ENCODE measurements around the gene EPB42.
"Not testable (repeated sequence)": the region's sequence is repeated elsewhere in the genome, so short reads cannot be mapped to it uniquely, and the experiment has no call there.

EPB42 gene

DNA sequence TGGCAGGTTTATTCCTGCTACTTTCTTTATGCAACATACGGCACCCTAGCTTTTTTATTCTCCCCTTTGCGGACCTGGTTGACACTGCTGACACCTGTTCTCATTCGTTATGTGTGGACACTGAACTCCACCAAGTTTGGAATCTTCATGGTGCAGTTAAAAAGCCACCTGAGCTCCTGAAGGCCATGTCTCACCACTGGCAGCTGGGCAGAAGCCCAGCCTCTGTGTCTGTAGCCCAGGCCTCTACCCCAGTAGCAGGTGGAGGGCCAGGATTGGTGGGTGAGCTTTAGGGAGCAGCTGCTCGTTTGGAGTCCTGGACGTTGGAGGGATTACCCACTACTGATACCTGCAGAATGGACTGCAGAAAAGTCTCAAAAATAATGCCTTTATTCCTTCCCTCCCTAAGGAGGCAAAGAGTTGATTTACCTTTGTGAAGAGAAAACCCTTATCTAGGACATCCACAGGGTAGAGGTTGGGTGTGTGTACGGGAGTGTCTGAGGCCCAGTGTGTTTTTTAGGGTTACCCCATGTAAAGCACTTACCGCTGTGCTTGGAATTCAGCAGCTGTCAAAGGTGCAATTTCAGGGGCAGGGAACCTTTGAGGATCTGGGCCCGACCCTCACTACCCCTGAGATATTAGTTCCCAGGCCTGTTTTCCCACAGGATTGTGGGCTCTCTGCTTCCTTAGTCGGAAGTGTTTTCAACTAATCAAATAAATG lies 36.3 kb downstream of the EPB42 start:
- DNase-seq, result no peak

DNA sequence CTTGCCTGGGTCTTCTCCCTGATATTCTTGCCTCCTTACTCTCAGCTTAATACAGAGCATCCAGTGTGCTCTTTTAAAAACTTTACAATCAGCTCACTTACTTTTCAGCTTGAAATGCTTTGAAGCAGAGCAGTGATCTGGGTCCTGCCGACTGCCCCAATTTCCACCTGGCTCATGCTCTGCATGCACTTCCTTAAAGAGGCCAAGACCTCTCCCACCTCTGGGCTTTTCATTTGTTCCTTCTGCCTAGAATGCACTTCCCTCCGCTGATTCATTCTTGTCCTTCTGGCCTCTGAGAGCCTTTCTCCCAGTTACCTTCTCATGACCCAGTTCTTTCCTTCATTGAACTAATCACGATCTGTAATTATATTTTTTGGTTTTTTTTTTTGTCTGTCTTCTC lies 37.5 kb downstream of the EPB42 start:
- no peak for DNase-seq

DNA sequence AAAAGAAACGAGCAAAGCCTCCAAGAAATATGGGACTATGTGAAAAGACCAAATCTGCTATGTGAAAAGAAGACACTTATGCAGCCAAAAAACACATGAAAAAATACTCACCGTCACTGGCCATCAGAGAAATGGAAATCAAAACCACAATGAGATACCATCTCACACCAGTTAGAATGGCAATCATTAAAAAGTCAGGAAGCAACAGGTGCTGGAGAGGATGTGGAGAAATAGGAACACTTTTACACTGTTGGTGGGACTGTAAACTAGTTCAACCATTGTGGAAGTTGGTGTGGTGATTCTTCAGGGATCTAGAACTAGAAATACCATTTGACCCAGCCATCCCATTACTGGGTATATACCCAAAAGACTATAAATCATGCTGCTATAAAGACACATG lies 43.7 kb downstream of the EPB42 start:
- not testable (repeated sequence) for DNase-seq

DNA sequence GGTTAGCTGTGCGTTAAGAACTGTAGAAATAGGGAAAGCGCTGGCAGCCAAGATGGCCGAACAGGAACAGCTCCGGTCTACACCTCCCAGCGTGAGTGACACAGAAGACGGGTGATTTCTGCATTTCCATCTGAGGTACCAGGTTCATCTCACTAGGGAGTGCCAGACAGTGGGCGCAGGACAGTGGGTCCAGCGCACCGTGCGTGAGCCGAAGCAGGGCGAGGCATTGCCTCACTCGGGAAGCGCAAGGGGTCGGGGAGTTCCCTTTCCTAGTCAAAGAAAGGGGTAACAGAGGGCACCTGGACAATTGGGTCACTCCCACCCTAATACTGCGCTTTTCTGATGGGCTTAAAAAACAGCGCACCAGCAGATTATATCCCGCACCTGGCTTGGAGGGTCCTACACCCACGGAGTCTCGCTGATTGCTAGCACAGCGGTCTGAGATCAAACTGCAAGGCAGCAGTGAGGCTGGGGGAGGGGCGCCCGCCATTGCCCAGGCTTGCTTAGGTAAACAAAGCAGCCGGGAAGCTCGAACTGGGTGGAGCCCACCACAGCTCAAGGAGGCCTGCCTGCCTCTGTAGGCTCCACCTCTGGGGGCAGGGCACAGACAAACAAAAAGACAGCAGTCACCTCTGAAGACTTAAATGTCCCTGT lies 45.0 kb downstream of the EPB42 start:
- DNase-seq, result not testable (repeated sequence)

DNA sequence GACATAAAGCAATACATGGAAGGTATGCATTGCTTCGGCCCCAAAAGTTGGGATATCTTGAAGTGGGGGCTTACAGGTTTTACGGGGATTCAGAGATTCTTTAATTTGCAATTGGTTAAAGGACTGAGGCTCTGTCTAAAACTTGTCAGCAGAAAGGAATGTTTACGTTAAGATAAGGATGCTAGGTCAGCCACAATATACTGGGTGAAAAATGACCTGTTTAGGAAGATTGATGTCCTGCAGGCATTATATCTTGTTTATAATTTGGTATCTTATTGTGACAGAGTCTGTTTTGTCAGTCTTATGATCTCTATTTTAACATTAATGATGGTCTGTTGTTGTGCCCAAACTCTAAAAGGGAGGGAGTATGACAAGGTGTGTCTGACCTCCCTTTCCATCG lies 50.9 kb downstream of the EPB42 start:
- DNase-seq, result no peak

DNA sequence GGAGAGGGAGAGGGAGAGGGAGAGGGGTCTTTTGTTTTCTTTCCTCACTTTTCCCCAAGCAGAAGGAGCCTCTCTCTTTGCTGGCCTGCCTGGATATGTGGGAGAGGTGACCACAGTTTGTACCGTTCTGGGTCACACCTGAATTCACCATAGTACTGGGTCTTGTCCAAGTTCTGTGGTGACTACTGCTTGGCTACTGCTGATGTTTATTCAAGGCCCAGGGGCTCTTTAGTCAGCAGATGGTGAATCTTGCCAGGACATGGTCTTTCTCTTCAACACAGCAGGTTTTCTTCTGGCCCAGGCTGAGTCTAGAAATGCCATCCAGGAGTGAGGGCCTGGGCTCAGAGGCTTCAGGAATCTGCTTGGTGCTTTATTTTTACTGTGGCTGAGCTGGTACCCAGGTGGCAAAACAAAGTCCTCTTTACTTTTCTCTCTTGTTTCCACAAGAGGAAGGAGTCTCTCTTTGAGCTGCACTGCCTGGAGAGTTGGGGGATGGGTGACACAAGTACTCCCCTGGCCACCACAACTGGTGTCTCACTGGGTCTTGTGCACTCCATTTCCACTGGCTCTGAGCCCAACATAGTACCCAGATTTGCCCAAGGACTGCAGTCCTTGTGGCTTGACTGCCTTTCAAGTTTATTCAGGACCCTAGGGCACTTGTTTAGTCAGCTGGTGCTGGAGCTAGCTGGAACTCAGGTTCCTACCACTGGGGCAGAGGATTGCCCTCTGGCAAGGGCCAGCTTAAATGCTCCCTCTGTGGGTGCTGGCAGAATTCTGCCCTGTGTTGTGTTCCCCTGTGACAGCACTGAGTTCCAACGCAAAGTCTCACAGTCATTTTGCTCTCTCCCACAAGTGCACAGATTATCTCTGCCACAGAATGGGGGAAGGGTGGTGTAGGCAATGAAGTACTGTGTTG lies 52.4 kb downstream of the EPB42 start:
- DNase-seq, result no peak

DNA sequence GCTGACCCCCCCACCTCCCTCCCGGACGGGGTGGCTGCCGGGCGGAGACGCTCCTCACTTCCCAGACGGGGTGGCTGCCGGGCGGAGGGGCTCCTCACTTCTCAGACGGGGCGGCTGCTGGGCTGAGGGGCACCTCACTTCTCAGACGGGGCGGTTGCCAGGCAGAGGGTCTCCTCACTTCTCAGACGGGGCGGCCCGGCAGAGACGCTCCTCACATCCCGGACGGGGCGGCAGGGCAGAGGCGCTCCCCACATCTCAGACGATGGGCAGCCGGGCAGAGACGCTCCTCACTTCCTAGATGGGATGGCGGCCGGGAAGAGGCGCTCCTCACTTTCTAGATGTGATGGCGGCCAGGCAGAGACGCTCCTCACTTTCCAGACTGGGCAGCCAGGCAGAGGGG lies 53.6 kb downstream of the EPB42 start:
- not testable (repeated sequence) for DNase-seq

DNA sequence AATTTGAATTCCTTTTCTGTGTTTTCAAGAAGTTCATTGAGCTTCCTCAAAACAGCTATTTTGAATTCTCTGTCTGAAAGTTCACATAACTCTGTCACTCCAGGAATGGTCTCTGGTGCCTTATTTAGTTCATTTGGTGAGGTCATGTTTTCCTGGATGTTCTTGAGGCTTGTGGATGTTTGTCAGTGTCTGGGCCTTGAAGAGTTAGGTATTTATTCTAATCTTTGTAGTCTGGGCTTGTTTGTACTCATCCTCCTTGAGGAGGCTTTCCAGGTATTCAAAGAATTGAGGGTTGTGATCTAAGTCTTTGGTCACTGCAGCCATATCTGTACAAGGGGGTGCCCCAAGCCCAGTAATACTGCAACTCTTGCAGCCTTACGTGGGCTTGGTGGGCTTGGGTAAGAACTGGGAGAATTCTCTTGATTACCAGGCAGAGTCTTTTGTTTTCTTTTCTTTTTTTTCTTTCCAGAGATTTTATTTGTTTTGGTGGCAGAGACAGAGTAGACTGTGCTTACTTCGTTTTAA lies 55.0 kb downstream of the EPB42 start:
- DNase-seq, result no peak

DNA sequence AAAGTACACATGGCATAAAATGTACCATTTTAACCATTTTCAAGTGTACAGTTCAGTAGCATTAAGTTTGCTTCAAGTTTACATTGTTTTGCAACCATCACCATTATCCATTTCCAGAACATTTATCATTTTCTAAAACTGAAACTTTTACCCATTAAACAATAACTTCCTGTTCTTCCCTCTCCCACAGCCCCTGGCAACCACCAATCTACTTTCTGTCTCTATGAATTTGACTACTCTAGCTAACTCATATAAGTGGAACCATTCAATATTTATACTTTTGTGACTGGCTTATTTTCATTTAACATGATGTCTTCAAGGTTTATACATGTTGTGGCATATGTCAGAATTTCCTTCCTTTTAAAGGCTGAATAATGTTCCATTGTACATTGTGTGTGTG lies 67.5 kb downstream of the EPB42 start:
- DNase-seq, result no peak

DNA sequence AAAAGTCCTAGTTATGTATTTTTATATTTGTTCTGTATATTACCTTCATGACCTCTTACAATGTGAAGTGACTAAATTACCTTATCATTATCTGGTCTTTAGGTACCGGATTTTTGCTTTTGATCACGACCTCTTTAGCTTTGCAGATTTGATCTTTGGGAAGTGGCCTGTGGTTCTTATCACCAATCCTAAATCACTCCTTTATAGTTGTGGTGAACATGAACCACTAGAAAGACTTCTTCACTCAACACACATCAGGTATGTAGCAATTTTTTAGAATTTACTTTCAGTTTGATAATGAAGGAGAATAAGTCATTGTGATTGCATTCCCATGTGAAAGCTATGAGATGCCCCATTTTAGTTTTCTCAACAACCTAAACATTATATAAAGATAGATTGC lies 69.1 kb downstream of the EPB42 start:
- DNase-seq, result no peak

DNA sequence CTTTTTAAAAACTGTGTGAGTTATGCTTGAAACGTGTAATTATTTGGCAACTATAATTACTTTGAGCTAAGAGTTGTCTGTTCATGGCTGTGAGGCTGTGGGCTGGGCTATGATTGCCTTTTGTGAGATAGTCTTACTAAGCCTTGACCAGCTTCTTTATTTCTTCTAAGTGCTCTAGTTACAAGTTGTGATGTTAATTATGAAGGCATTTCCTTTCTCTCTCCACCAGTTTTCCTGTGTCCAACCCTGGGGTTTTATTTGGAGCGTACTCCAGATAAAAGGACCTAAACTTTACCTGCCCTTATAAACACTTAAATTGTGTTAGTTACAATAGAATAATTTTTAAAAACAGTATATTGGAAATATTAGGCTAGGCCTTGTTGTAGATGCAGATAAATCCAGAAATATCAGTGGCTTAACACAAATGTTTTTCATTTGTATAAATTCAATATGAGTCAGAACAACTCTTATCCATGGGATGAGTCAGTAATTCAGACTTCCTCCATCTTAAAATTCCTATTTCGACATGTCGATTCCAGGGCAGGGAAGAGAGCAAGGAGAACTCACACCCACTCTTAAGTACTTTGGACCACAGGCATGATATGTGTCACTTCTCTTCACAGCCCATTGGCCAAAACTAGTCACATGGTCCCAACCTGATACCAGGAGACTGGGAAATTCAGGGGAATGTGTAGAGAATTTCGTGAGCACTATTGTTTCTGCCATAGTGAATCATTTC lies 70.5 kb downstream of the EPB42 start:
- DNase-seq, result no peak

All from eye (tissue), 1 donor.